Superior temporal gyrus (tissue), 1 donor: ENCODE measurements around the gene RSRP1.
"Not testable (repeated sequence)": the region's sequence is repeated elsewhere in the genome, so short reads cannot be mapped to it uniquely, and the experiment has no call there.

ENCODE experiments used
- DNase-seq: peaks from one replicate; pipeline ENCODE4 v3.0.0-alpha.2; 2016; ENCODE audit errors: extremely low spot score

RSRP1 gene, protein sequence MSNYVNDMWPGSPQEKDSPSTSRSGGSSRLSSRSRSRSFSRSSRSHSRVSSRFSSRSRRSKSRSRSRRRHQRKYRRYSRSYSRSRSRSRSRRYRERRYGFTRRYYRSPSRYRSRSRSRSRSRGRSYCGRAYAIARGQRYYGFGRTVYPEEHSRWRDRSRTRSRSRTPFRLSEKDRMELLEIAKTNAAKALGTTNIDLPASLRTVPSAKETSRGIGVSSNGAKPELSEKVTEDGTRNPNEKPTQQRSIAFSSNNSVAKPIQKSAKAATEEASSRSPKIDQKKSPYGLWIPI

DNA sequence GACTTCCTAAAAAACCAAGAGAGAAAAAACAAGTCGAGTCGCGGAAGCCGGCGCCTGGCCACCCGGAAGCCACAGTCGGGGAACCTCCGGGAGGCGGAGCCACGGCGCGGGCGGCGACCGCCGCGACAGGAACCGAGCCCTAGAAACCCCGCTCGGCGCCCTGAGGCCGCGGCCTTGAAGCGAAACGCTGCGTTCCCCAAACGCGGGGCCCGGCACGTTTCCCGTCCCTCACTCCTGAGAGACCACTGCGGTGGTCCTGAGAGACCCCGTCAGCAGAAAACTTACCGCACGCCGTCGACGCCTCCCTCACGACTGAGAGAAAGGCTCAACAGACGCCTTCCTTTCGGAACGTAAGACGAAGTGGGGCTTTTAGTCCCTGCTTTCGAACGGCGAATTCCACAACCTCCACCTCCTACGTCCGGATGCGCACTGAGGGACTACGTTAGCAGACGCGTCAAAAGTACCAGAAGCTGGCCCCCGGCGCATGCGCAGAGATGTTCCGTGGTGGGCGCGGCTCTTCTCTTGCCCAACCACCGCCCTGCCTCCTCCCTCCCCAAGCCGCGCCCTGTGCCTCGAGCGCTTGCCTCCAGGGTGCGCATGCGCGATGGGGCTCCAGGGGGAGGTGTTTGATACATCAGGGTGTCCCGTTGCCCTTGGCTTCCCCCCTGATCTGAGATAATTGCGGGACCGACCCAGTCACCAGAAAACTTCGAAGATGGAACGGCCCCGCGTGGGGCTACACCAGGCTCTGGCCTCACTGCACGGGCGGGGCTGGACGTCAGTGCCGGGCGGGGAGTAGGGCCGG, at the start of gene RSRP1:
Gene RSRP1 (minus strand): TSS at position 431 of the 805 bp plus-strand sequence. CDS start 491 bp downstream, outside the sequence.
- DNase-seq = peak; percentile 99

- not testable (repeated sequence) for DNase-seq
These were observed 49.2 kb upstream of the RSRP1 start for GRCh38 chr1:25296501-25296900.

DNA sequence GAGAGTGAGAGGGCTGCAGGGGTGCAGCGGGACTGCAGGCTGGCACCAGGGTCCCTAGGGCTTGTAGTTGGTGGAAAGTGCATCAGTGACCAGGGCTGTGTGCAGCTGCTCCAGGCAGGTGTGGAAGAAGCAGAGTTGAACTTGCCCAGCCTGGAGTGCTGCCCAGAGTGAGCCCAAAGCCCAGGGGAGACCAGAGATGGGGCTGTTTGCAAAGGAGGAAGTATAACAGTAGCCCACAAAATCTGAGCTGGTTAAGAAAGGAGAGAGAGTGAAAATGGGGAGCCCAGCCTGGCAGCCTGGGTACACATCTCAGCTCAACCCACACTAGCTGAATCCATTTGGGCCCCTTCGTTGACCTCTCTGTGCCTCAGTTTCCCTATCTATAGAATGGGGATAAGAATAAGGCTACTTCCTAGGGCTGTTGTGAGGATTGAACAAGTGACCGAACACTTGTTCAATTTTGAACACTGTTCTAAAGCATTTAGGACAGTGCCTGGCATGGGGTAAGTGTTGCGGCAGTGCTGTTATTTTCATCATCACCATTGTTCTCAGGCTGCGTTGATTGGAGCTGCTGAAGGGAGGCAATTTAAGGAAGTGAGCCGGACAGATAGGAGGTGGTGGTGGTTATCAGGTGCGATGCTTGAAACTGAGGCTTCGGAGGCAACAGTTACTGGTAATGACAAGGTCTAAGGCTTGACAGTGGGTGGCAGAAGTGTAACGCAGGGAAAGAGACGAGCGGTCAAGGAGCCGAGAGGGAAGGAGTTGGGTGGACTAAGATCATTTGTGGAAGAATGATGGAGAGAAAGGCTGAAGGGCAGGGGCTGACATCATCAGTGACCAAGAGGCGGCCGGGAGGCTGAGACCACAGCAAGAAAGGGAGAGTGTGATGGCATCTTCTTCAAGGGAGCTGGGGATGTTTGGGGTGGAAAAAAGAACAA, 47.9 kb upstream of the RSRP1 start:
- DNase-seq = not testable (repeated sequence)

GRCh38 chr1:25293426-25293825, 46.2 kb upstream of the RSRP1 start:
- DNase-seq = not testable (repeated sequence)

DNA sequence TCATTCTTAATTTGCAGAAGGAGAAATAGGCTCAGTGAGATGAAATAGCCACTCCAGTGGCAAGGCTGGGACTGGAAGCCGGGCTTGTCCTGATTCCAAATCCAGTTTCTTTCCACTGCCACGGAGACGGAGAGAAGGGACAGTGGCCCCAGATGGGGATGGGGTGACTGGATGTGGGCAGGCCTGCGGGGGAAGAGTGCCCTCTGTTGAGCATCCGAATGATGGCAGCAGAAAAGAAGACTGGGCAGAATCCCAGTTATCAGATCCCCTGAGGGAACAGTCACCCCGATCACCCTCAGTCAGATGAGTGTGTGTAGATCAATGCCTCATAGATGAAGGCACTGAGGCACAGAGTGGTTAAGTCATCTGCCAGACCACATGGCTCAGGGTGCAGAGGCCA, 42.8 kb upstream of the RSRP1 start:
- DNase-seq = not testable (repeated sequence)

- not testable (repeated sequence) for DNase-seq
These were observed 41.4 kb upstream of the RSRP1 start for GRCh38 chr1:25288573-25289101.

DNA sequence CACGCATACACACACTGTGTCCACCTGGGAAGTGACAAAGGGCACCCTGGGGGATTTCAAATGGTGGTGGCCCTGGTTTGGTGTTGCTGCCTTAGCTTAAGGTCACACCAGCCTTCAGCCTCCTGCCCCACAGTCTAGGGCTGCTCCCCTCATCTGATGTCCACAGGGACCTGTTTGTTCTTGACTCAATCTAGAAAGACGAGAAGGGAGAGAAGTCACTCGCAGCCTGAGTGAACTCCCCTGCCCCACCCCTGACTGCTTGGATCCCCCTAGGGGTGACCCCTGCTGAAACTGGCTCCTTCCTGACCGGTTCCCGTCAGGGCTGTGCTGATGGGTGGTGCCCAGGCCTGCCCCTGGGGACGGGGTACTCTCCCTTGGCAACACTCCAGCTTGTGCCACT, 39.9 kb upstream of the RSRP1 start:
- DNase-seq = not testable (repeated sequence)

- DNase-seq = not testable (repeated sequence)
These were observed 38.6 kb upstream of the RSRP1 start for GRCh38 chr1:25285862-25286261.

DNA sequence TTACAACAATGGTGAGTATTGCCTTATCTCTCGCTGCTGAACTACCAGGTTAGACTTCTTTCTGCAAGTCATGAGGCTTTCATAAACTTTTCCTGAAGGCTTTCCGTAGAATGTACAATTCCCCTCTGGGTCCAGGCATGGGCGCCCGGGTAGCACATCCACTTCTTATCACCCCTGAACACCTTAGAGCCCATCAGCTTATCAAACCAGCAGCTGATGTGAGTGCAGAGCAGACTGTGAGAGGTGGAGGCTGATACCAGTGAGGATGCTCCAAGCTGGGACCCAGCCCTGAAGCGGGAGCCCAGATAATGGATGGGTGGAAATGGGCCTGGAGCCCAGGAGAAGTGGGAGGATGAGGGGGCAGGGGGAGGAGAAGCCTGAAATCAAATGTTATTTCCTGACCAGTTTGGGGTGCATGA, 32.4 kb upstream of the RSRP1 start:
- not testable (repeated sequence) for DNase-seq

DNA sequence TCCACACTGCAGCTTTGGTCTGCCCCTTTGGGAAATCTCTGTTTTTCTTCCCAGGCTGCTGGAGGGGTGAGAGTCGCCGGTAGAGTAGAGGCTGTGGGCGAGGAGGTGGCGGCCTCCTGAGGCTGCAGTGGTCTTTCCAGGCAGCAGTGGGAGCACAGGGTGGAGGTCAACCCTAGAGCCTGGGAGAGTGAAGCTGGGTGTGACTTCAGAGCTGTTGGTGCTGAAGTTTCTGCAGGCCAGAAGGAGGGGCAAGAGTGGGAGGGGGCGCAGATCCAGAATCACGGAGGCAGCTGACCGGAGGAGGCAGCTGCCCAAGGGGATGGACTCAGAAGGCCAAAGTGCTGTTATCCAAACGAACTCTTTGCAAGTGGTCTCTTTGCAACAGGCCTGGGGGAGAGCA, 31.5 kb upstream of the RSRP1 start:
- DNase-seq = not testable (repeated sequence)

DNA sequence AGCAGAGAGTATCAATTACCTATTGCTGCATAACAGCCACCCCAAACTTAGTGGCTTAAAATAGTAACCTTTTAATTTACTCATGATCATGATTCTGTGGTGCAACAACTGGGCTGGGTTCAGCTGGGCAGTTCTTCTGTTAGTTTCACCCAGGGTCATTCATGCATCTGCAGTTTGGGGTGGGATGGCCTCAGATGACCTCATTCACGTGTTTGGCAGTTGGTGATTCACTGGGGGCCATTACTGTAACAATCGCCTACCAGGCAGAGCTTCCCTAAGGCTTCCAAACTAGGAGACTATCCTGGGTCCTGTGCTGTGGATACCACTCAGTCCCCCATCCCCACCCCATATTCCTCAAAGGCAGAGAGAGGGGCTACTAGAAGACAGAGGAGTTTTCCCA, 31.1 kb upstream of the RSRP1 start:
- DNase-seq = not testable (repeated sequence)

DNA sequence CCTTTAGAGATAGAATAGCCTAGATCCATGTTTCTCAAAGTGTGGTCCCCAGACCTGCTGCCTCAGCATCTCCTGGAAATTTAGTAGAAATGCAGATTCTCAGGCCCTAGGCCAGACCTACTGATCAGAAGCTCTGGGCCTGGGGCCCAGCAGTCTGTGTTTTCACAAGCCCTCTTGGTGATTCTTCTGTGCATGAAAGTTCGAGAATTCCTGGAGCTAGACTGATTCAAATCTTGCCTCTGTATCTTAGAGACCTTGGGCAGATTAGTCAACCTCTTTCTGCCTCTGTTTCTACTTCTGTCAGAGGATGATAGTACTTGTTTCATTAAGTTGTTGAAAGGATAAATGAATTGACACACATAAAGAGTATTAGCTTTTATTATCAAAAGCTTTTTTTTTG, 30.0 kb upstream of the RSRP1 start:
- DNase-seq = not testable (repeated sequence)

- DNase-seq = not testable (repeated sequence)
These were observed 28.4 kb upstream of the RSRP1 start for GRCh38 chr1:25275648-25276047.

DNA sequence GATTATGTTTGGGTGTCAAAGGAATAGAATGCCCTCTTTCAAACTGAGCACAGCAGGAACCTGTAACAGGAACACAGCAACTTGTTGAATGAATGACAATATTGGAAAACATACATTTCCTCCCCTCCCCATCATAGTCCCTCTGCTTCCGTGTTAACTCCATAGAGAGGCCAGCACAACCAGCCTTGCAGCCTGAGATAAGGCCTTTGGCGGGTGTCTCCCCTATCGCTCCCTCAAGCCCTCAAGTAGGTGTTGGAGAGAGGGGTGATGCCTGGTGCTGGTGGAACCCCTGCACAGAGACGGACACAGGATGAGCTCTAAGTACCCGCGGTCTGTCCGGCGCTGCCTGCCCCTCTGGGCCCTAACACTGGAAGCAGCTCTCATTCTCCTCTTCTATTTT, 25.0 kb upstream of the RSRP1 start, which contains the start of gene RHD:
Gene RHD (plus strand): TSS at position 272 of the 400 bp plus-strand sequence. CDS start 39 bp downstream, at position 311.
- not testable (repeated sequence) for DNase-seq

- DNase-seq = not testable (repeated sequence)
These were observed 21.0 kb upstream of the RSRP1 start for GRCh38 chr1:25268143-25268760.

DNA sequence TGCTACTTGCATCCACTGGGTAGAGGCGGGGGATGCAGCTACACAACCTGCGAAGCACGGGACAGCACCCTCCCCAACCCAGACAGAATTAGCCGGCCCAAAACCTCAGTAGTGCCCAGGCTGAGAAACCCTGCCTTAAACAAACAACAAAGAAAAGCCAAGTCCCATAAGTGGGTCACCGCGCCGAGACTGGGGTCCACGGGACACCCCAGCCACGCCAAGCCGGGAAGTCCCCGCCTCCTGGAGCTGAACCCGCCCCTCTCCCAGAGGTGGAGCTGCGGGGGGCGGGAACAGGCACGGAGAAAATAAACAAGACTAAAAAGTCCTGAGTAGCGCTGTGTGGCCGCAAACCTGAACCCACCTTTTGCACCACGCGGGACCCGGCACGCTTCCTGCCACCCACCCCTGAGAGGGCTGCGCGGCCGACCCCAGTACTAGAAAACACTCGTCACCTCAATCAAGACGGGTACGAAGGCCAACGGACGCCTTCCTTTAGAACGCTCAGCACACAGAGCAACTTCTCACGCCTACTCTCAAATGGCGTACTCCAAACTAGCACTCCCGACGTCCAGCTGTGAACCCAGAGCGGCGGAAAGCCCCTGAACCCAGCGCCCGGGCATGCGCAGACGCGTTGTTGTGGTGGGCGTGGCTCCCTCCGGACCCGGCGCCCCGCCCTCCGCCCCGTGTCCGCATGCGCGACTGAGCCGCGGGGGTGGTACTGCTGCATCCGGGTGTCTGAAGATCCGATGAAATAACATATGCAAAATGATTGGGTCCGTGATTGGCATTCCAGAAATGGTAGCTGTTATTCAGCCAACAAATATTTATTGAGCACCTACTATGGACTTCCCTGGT, 20.3 kb upstream of the RSRP1 start:
- peak; percentile 67 for DNase-seq

- DNase-seq = not testable (repeated sequence)
These were observed 19.5 kb upstream of the RSRP1 start for GRCh38 chr1:25266554-25267287.

DNA sequence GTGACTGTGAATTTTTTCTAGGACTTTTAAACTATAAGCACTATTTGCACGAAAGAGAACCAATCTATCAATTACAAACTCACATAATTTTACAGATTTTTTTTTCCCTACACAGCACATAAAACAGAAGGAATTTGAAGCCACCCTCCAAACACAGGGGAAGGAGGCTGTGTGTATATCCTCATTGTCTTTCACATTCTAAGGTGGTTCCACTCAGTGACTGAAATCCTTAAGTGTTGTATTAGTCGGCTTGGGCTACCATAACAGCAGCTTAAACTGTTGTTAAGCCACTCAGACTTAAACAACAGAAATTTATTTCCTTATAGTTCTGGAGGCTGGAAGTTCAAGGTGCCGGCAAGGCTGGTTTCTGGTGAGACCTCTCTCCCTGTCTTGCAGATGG, 13.1 kb upstream of the RSRP1 start:
- not testable (repeated sequence) for DNase-seq

GRCh38 chr1:25259813-25260212, 12.6 kb upstream of the RSRP1 start:
- not testable (repeated sequence) for DNase-seq
